ENCODE results near the gene CROCC2. TPM values are rescaled to one million over a fixed set of nuclear protein-coding genes. Genes with fewer than 3 reads are reported as not detected.

The CROCC2 gene
- total RNA-seq, 2 donors from 2014 or later = not detected

DNA sequence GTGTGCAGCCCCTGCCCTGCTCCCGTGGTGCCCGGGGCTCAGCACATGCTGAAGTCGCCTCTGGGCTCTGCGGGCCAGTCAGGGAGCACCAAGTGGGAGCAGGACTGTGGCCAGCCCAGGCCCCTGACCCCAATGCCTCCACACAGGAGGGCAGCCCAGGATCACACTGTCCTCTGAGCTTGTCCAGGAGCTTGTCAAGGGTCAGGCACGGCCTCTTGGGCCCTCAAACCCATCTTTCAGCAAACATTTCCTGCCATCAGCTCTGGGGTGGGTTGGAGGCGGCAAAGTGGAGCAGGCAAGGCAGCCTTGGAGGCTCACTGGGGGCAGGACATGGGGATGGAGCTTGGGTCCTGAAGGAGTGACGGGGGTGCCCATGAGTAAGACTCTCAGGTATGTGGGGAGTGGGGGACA lies 102.6 kb downstream of the CROCC2 start:
- peak in 1 of 2 donors; percentile 8 for ATAC-seq
- peaks cover 11% of the 10 kb centered on the region for H3K36me3 Mint-ChIP-seq
- H3K4me1 Mint-ChIP-seq (ENCODE audit: low read depth in 2 of 2) = peaks cover 5 to 11% of the 10 kb centered on the region in 2 donors
- H3K4me3 Mint-ChIP-seq = peak overlapping the region; percentile 6
- no peak overlapping the region for H3K27ac Mint-ChIP-seq
- H3K27me3 Mint-ChIP-seq = peaks cover 9 to 18% of the 10 kb centered on the region in 2 donors
- no peaks in the 10 kb centered on the region for H3K9me3 Mint-ChIP-seq
- DNase-seq (ENCODE audit: low spot score) = no peak

DNA sequence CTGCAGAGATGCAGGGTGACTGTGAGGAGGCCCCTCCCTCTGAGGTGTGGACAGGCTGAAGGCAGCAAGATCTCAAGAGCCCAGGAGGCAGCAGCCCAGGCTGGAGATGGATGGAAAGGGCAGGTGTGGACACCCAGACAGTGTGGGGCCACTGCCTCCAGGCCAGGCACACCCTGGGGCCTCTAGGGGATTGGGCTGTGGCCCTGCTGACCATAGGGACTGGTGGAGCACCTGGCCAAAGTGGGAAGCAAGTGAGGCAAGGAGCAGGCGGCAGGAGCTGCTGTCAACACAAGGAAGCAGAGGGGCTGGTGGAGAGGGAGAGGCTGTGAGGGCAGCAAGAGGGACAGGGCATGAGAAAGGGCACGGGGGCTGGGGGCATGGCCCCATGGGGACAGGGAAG lies 103.1 kb downstream of the CROCC2 start:
- DNase-seq (ENCODE audit: low spot score) = no peak
- Mint-ChIP-seq H3K36me3 (peaks cover 11% of the 10 kb centered on the region), H3K9me3 (no peaks in the 10 kb centered on the region), H3K27ac (no peak overlapping the region), H3K4me1 (ENCODE audit: low read depth in 2 of 2) (peaks cover 5 to 11% of the 10 kb centered on the region in 2 donors), H3K4me3 (peak overlapping the region; percentile 6), H3K27me3 (peaks cover 9 to 18% of the 10 kb centered on the region in 2 donors)
- ATAC-seq = no peak

DNA sequence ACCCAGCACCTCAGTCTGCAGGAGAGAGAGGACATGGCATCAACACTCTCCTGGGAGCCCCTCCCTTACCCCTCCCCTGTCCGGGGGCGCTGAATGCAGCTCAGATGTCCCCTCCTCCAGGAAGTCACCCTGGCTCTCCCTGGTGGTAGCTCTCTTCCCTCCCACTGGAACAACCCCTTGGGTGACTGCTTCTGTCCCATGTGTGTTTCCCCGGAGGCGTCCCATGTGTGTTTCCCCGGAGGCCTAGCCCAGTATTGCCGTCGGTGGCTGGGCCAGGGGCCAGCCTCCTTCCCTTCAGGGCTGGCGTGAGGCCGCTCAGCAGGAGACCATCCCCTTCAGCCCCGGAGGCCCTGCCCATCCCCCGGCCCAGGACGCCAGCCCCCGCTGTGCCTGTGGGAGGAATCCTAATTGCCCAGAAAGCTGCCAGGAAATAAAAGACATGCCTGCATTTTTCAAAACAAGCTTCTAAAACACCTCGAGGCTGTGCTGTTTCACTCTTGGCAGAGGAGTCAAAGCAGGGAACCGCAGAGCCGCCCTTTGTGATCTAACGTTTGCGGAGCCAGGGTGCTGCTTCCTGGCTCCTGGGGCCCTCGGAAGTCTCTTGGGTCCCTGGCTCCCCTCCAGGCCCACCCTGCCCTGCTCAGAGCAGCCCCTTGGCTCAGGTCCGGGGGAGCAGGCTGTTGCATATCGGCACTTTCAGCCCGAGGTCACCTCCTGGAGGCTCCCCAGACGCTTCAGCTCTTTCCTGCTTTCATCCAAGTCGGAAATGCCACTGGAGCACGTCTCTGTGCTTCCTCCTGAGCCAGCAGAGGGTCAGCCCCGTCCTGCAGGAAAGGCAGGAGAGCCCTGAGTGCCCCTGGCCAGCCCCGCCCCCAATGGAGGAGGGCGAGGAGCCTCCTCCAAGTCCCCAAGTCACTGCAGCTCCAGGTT lies 103.7 kb downstream of the CROCC2 start:
- no peak overlapping the region for H3K27ac Mint-ChIP-seq
- H3K36me3 Mint-ChIP-seq = peaks cover 11% of the 10 kb centered on the region
- H3K27me3 Mint-ChIP-seq = peaks cover 11 to 18% of the 10 kb centered on the region in 2 donors
- peaks cover 5 to 11% of the 10 kb centered on the region in 2 donors for H3K4me1 Mint-ChIP-seq (ENCODE audit: low read depth in 2 of 2)
- no peak for DNase-seq (ENCODE audit: low spot score)
- no peaks in the 10 kb centered on the region for H3K9me3 Mint-ChIP-seq
- H3K4me3 Mint-ChIP-seq = no peak overlapping the region
- ATAC-seq = peak in 1 of 2 donors; percentile 63

DNA sequence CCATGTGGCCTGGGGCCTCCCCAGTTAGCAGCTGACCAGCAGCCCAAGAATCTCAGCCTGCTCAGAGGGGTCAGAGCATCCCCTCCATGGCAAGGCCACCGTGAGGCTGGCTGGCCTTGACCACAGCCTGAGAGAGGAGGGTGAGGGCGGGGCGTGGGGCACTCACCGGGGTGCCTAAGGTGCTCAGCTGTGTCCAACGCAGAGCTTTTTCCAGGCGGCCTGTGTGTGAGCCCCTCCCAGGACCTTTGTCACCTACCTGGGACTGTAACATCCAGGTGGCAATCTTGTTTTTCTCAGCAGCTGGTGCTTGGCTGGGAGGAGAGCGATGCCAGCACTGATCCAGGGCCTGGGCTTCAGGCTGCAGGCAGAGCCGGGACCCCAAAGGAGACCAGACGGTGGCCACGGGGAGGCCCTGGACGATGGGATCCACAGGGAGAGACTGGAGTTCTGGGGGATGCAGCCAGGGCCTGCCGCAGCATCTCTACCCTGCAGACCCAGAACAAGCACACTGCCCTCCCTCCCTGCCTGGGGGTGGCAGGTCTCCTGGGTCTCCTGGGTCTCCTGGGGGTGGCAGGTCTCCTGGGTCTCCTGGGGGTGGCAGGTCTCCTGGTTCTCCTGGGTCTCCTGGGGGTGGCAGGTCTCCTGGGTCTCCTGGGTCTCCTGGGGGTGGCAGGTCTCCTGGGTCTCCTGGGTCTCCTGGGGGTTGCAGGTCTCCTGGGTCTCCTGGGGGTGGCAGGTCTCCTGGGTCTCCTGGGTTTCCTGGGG lies 104.6 kb downstream of the CROCC2 start:
- Mint-ChIP-seq H3K9me3 (no peaks in the 10 kb centered on the region), H3K27ac (no peak overlapping the region), H3K4me1 (ENCODE audit: low read depth in 2 of 2) (peaks cover 5 to 11% of the 10 kb centered on the region in 2 donors), H3K4me3 (no peak overlapping the region), H3K36me3 (peaks cover 6% of the 10 kb centered on the region), H3K27me3 (peaks cover 11 to 16% of the 10 kb centered on the region in 2 donors)
- DNase-seq (ENCODE audit: low spot score) = no peak
- ATAC-seq = no peak

DNA sequence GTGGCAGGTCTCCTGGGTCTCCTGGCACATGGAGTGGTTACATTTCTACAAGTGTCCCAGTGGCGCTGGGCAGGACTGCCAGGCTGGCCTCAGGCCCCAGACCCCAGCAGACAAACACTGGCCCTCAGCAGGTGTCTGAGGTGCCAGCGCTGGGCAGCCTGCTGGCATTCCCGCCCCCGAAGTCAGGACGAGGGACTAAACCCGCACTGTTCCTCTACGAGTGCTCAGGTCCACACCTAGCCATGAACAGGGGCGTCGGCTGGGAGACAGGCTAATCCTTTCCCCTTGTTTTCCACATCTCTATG lies 105.1 kb downstream of the CROCC2 start:
- H3K36me3 Mint-ChIP-seq = peaks cover under 1% of the 10 kb centered on the region
- H3K27ac Mint-ChIP-seq = no peak overlapping the region
- peaks cover 8 to 11% of the 10 kb centered on the region in 2 donors for H3K27me3 Mint-ChIP-seq
- DNase-seq (ENCODE audit: low spot score) (no peak), ATAC-seq (no peak)
- H3K9me3 Mint-ChIP-seq = no peaks in the 10 kb centered on the region
- peaks cover 5 to 11% of the 10 kb centered on the region in 2 donors for H3K4me1 Mint-ChIP-seq (ENCODE audit: low read depth in 2 of 2)
- H3K4me3 Mint-ChIP-seq = no peak overlapping the region

DNA sequence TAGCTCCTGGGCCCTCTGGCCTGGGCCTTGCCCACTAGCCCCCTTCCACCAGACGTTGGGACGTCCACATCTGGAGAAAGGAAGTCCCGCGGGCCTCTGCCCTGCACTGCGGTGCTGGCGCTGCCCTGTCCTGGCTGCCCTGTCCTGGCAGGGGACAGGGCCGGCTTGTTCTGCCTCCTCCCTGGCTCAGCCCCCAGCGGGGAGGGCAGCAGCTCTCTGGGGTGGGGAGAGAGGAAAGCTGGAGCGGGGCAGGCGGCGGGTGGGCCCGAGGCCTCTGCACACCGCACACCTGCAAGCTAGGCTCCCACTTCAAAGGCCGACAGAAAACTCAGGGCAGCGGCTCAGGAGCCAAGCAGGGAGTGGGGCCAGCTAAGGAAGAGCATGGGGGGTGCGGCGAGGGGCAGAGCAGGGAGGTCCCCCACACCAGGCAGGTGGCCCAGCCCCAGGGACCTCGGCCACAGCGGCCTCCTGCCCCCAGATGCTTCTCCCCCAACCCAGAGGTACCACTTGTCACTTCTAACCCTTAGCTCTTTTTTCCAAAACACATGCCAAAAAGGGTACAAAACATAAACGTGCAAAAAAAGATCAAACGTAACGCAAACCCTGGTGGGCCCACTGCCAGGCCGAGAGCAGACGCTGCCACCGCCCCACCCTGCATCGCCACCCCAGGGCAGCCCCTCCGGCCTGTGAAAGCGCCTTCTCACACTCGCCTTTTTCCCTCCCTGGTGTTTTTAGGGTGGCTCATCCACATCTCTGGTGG lies 105.8 kb downstream of the CROCC2 start:
- H3K4me3 Mint-ChIP-seq = no peak overlapping the region
- no peaks in the 10 kb centered on the region for H3K9me3 Mint-ChIP-seq
- H3K27ac Mint-ChIP-seq = no peak overlapping the region
- H3K27me3 Mint-ChIP-seq = peaks cover 6% of the 10 kb centered on the region in 2 donors
- peak; percentile 33 to 34 for ATAC-seq
- DNase-seq (ENCODE audit: low spot score) = no peak
- H3K4me1 Mint-ChIP-seq (ENCODE audit: low read depth in 2 of 2) = peaks cover 5 to 11% of the 10 kb centered on the region in 2 donors
- H3K36me3 Mint-ChIP-seq = no peaks in the 10 kb centered on the region

DNA sequence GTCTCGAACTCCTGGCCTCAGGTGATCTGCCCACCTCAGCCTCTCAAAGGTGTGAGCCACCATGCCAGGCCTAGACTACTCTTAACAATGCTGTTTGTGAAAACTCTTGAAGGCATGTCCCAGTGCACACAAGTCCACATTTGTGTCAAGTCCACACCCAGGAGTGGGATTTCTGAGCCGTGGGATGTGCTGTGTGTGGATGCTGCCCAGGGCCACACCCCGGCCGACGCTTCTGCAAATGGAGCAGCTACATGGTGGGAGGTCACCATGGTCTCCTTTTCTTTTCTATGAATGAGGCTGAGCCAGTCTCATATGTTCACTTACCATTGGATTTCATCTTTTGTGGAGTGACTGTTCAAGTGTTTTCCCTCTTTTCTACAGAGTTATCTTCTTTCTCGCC lies 108.1 kb downstream of the CROCC2 start:
- Mint-ChIP-seq H3K27ac (no peak overlapping the region), H3K4me1 (ENCODE audit: low read depth in 2 of 2) (peaks cover under 1 to 4% of the 10 kb centered on the region in 2 donors), H3K9me3 (no peaks in the 10 kb centered on the region), H3K27me3 (peaks cover under 1 to 3% of the 10 kb centered on the region in 2 donors), H3K36me3 (no peaks in the 10 kb centered on the region), H3K4me3 (no peak overlapping the region)
- DNase-seq (ENCODE audit: low spot score) (no peak), ATAC-seq (peak in 1 of 2 donors; percentile 11)

DNA sequence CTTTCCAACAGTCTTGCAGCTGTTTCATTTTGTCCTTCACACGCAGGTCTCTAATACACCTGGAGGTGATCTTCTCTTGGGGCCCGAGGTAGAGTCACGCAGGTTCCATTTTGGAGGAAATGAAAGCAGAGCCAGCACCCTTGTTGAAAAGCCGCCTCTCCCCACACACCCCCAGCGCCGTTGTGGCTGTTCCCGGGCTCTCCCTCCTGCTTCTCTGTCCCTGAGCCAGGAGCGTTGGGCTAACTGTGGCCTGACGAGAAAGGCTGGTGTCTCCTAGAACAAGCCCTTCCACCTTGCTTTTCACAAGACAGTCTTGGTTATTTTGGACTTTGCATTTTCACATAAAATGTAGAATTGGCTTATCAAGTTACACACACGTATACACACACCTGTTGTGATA lies 108.6 kb downstream of the CROCC2 start:
- Mint-ChIP-seq H3K27ac (no peak overlapping the region), H3K27me3 (peaks cover 0 to 2% of the 10 kb centered on the region in 2 donors), H3K4me1 (ENCODE audit: low read depth in 2 of 2) (peaks cover 0 to 3% of the 10 kb centered on the region in 2 donors), H3K9me3 (no peaks in the 10 kb centered on the region), H3K4me3 (no peak overlapping the region), H3K36me3 (no peaks in the 10 kb centered on the region)
- ATAC-seq (no peak), DNase-seq (ENCODE audit: low spot score) (no peak)

DNA sequence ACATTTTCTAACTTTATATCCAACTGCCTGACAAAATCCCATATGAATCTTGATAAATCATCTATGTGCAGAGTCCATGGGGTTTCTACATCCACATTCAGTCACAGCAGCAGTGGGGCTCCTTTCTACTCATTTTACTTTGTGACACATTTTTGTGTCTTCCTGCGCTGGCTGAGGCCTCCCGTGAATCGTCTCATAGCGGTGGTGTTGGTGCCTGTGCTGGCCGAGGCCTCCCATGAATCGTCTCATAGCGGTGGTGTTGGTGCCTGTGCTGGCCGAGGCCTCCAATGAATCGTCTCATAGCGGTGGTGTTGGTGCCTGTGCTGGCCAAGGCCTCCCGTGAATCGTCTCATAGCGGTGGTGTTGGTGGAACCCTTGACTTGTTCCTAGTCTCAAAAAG lies 109.3 kb downstream of the CROCC2 start:
- no peak overlapping the region for H3K27ac Mint-ChIP-seq
- ATAC-seq = no peak

DNA sequence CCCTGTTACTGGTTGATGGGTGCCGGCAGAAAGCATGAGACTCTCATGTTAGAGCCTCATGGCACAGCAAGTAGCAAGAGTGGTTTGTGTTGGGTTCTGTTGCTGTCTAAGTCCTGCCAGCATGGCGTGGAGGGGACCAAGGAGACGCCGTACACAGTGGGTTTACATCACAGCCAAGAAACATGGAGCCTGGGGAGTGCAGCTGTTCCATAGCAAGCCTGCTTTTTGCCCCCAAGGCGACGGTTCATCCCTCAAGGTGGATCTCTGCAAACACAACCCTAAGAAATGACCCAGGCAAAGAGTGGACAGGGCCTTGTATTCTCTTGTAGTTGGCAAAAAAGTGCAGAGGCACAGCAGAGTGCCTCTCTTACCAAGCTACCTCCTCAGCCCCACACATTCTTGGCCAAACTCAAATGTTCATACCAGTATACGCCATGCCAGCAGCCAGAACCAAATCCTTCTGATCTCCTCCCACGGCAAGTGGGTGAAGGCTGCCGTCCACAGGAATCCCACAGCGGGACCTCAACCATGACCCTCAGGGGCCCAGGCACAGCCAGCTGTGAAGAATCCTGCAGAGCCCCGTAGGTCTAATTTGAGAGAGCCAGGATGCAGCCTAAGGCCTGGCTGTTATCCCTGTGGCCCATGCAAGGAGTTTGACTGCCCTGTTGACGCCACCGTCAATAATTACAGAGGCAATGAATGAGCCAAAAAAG lies 111.2 kb downstream of the CROCC2 start:
- DNase-seq (ENCODE audit: low spot score) = no peak

More for the DNA sequence above, 109.3 kb downstream of the CROCC2 start:
- Mint-ChIP-seq H3K4me3 (no peak overlapping the region), H3K4me1 (ENCODE audit: low read depth in 2 of 2) (no peaks in the 10 kb centered on the region), H3K36me3 (no peaks in the 10 kb centered on the region), H3K27me3 (peaks cover 0 to 2% of the 10 kb centered on the region in 2 donors), H3K9me3 (no peaks in the 10 kb centered on the region)
- DNase-seq (ENCODE audit: low spot score) = no peak

DNA sequence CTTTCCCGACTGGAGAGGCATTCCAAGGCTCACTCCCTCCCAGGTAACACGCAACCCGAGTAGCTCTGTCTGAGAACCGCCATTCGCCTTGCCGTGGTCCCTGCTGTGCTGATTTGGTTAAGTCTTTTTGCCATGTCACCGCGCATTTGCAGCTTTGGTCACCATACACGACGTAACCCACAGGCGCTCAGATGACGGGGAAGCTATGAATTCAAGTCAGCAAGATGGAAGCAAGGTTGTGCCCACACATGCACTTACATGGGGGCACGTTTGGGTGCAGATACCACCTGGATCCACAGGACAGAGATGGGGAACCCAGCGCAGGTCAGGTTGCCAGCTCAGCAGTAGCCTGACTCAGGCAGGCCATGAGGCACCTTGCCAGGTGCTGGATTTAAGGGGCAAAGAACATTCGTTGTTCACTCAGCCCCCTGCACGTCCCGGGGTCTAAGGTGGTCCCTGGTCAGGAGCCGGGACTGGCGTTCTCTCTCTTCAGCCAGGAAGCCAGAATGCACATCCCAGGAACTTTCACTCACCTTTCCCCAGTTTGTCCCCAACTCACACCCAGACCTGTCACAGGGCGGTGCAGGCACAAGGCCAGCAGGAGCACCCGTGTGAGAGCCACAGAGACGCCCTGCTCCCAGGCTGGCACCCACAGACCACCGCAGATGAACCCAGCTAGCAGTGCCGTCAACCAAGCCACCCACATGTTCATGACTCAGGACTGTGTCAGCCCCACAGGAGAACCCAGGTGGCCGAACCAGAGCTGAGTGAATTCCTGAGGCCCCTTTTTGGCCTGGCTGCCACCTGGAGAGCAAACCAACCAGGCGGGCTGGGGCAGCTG lies 112.1 kb downstream of the CROCC2 start:
- Mint-ChIP-seq H3K4me1 (ENCODE audit: low read depth in 2 of 2) (no peaks in the 10 kb centered on the region), H3K27ac (no peak overlapping the region), H3K27me3 (peaks cover 0 to 2% of the 10 kb centered on the region in 2 donors), H3K9me3 (no peaks in the 10 kb centered on the region), H3K4me3 (no peak overlapping the region), H3K36me3 (no peaks in the 10 kb centered on the region)
- DNase-seq (ENCODE audit: low spot score) (no peak), ATAC-seq (no peak)

More for the DNA sequence above, 111.2 kb downstream of the CROCC2 start:
- Mint-ChIP-seq H3K27me3 (peaks cover 0 to 2% of the 10 kb centered on the region in 2 donors), H3K9me3 (no peaks in the 10 kb centered on the region), H3K36me3 (no peaks in the 10 kb centered on the region), H3K4me1 (ENCODE audit: low read depth in 2 of 2) (no peaks in the 10 kb centered on the region), H3K4me3 (no peak overlapping the region), H3K27ac (no peak overlapping the region)
- no peak for ATAC-seq

DNA sequence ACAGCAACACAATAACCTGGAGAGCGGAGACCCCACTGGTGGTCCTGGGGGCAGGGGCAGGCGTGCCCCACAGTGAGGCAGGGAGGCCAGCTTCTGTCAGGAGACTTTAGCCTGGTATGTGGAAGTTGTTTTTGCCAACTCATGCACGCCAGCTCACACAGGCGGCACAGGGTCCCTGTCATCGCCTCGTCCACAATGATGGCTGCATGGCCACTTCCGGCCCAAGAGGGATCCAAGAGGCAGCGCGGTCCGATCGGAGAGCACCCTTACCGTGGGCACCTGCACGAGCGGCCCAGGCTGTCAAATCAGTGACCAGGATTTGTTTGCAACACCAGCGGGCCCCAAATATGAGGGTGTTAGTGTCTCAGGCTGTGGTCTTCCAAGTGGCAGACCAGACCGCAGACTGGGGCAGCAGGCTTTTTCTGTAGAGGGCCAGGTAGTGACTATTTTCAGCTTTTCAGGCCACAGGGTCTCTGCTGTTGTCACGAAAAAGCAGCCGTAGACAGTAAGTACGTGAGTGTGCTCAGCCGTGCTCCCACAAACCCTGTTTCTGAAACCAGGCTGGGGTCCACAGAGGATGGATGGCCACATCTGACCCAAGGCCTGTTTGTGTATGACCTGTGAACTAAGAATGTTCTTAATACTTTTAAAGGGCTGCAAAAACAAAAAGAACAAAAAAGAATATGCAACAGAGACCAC lies 113.5 kb downstream of the CROCC2 start:
- H3K9me3 Mint-ChIP-seq = no peaks in the 10 kb centered on the region
- ATAC-seq (no peak), DNase-seq (ENCODE audit: low spot score) (no peak)
- H3K27me3 Mint-ChIP-seq = peaks cover 0 to 2% of the 10 kb centered on the region in 2 donors
- no peak overlapping the region for H3K4me3 Mint-ChIP-seq
- H3K4me1 Mint-ChIP-seq (ENCODE audit: low read depth in 2 of 2) = no peaks in the 10 kb centered on the region
- H3K36me3 Mint-ChIP-seq = no peaks in the 10 kb centered on the region
- H3K27ac Mint-ChIP-seq = no peak overlapping the region
